CD8-positive, alpha-beta memory T cell (primary cell): ENCODE measurements around the gene CACNA1E. TPM values are rescaled to one million over a fixed set of nuclear protein-coding genes. Genes with fewer than 3 reads are reported as not detected.

Source experiments
- CTCF ChIA-PET: fragments of 350-600 bp; sonication (Branson Sonifier 250); formaldehyde crosslinking; loops from one replicate; lab custom pipeline; 2021; ENCODE audit warnings: antibody characterized with exemption; lab: Charles Lee
- POLR2A ChIA-PET: fragments of 350-600 bp; sonication (Branson Sonifier 250); formaldehyde crosslinking; loops from one replicate; lab custom pipeline; 2021; ENCODE audit warnings: antibody characterized with exemption; lab: Charles Lee
- DNase-seq, 5 donors: peaks; one replicate each; pipeline versions ENCODE4 v3.0.0 to v3.0.0-alpha.2; 2020 to 2022; ENCODE audit warnings: mixed read lengths in 1 of 5
- H3K27ac ChIP-seq: one replicate; pipeline ENCODE4 v1.7.0; 2013; ENCODE audit warnings: low read depth, mild to moderate bottlenecking, low read length, moderate library complexity
- H3K27me3 ChIP-seq: 2 replicates; pipeline ENCODE4 v1.7.0; 2013; ENCODE audit warnings: low read length, mild to moderate bottlenecking; ENCODE audit not compliant: insufficient read depth, poor library complexity, severe bottlenecking
- H3K36me3 ChIP-seq: 2 replicates; pipeline ENCODE4 v1.7.0; 2013; ENCODE audit warnings: mild to moderate bottlenecking, low read length, moderate library complexity; ENCODE audit not compliant: insufficient read depth
- H3K4me1 ChIP-seq: 2 replicates; pipeline ENCODE4 v1.7.0; 2013; ENCODE audit warnings: mild to moderate bottlenecking, low read length, moderate library complexity; ENCODE audit not compliant: insufficient read depth
- H3K4me3 ChIP-seq: 2 replicates; pipeline ENCODE4 v1.7.0; 2013; ENCODE audit warnings: mild to moderate bottlenecking, low read length
- H3K9me3 ChIP-seq: 2 replicates; pipeline ENCODE4 v1.7.0; 2013; ENCODE audit warnings: mild to moderate bottlenecking, low read length
- H3K27ac Mint-ChIP-seq, 8 donors: one replicate each; pipeline ENCODE4 v1.8.0; 2020 to 2021; ENCODE audit warnings: mixed read lengths in 8 of 8, mild to moderate bottlenecking in 6 of 8, inconsistent platforms in 3 of 8, moderate library complexity in 3 of 8
- H3K27me3 Mint-ChIP-seq, 2 donors: one replicate each; pipeline ENCODE4 v1.8.0; 2020 to 2021; ENCODE audit warnings: mixed read lengths in 2 of 2, mild to moderate bottlenecking in 1 of 2, moderate library complexity in 1 of 2
- H3K36me3 Mint-ChIP-seq, 3 donors: one replicate each; pipeline ENCODE4 v1.8.0; 2020 to 2021; ENCODE audit warnings: mixed read lengths in 3 of 3, inconsistent platforms in 1 of 3, mild to moderate bottlenecking in 1 of 3
- H3K4me1 Mint-ChIP-seq, 3 donors: one replicate each; pipeline ENCODE4 v1.8.0; 2020 to 2021; ENCODE audit warnings: mixed read lengths in 3 of 3, inconsistent platforms in 1 of 3, mild to moderate bottlenecking in 1 of 3
- H3K4me3 Mint-ChIP-seq, 7 donors: one replicate each; pipeline ENCODE4 v1.8.0; 2020 to 2021; ENCODE audit warnings: mixed read lengths in 7 of 7, mild to moderate bottlenecking in 6 of 7, moderate library complexity in 4 of 7, inconsistent platforms in 2 of 7
- H3K9me3 Mint-ChIP-seq, 5 donors: one replicate each; pipeline ENCODE4 v1.8.0; 2020 to 2022; ENCODE audit warnings: mixed read lengths in 5 of 5, mild to moderate bottlenecking in 3 of 5, moderate library complexity in 2 of 5, inconsistent platforms in 1 of 5
- polyA plus RNA-seq: library from polyadenylated mRNA; unstranded; fragments of 300-500 nt; fragmentation: Illumina TruSeq; gene quantifications from one replicate; pipeline ENCODE4 v1.2.3, GENCODE V29; 2021
- total RNA-seq, 2 experiments: library from RNA; stranded (reverse); gene quantifications; one replicate each; pipeline ENCODE4 v1.2.3, GENCODE V29; 2021

Gene CACNA1E
- total and polyA plus RNA-seq, 3 experiments from 2014 or later: not detected

GRCh38 chr1:181763736-181764135 lies 280.4 kb downstream of the CACNA1E start:
- no peak overlapping the region for H3K27ac Mint-ChIP-seq
- peaks cover 7 to 10% of the 10 kb centered on the region in 2 donors for H3K27me3 Mint-ChIP-seq
- H3K4me1 ChIP-seq: no peaks in the 10 kb centered on the region
- H3K4me1 Mint-ChIP-seq: no peaks in the 10 kb centered on the region
- POLR2A ChIA-PET: no interaction called here
- no peaks in the 10 kb centered on the region for H3K9me3 Mint-ChIP-seq
- no peak overlapping the region for H3K27ac ChIP-seq
- H3K4me3 Mint-ChIP-seq: no peak overlapping the region
- no peaks in the 10 kb centered on the region for H3K36me3 ChIP-seq
- no peaks in the 10 kb centered on the region for H3K36me3 Mint-ChIP-seq
- CTCF ChIA-PET: no interaction called here
- no peaks in the 10 kb centered on the region for H3K9me3 ChIP-seq
- H3K27me3 ChIP-seq: no peaks in the 10 kb centered on the region
- DNase-seq: no peak
- H3K4me3 ChIP-seq: no peak overlapping the region

DNA sequence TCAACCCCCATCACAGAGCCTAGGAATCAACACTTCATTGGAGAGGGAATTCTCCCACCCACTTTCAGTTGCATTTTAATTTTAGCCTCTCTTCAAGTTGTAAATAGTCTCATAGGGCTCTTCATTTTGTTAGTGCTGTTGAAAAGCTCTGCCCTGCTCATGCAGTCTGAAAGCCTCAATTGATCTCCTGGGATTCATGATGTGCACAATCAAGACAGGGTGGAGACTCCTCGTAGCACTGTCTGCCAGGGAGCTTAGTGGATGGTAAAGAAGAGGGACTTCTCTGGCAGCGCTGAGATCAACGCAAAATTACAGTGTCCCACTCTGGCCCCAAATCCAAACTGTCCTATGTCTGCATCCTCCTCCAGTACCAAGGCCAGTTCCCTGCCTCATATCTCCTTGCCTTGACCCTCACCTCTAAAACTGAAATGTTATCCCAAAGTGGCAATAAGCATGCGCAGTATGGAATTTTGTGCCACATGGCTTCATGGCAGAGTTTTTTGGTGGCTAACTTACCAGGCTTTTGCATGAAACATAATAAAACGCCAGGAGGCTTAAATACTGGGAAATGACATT lies 282.2 kb downstream of the CACNA1E start:
- Histone ChIP-seq H3K27ac (no peak overlapping the region), H3K36me3 (no peaks in the 10 kb centered on the region), H3K4me1 (no peaks in the 10 kb centered on the region), H3K27me3 (no peaks in the 10 kb centered on the region), H3K9me3 (no peaks in the 10 kb centered on the region), H3K4me3 (no peak overlapping the region)
- H3K4me1 Mint-ChIP-seq: no peaks in the 10 kb centered on the region
- no peaks in the 10 kb centered on the region for H3K36me3 Mint-ChIP-seq
- POLR2A ChIA-PET: no interaction called here
- no peak overlapping the region for H3K27ac Mint-ChIP-seq
- no peak for DNase-seq
- CTCF ChIA-PET: no interaction called here
- peaks cover 7 to 10% of the 10 kb centered on the region in 2 donors for H3K27me3 Mint-ChIP-seq
- H3K4me3 Mint-ChIP-seq: no peak overlapping the region
- no peaks in the 10 kb centered on the region for H3K9me3 Mint-ChIP-seq

- H3K27me3 Mint-ChIP-seq: peaks cover 7 to 10% of the 10 kb centered on the region in 2 donors
- ChIA-PET CTCF (no interaction called here), POLR2A (no interaction called here)
- no peak for DNase-seq
- H3K36me3 ChIP-seq: no peaks in the 10 kb centered on the region
- H3K27ac ChIP-seq: no peak overlapping the region
- no peaks in the 10 kb centered on the region for H3K9me3 ChIP-seq
- no peaks in the 10 kb centered on the region for H3K9me3 Mint-ChIP-seq
- no peaks in the 10 kb centered on the region for H3K27me3 ChIP-seq
- H3K4me3 Mint-ChIP-seq: no peak overlapping the region
- H3K36me3 Mint-ChIP-seq: no peaks in the 10 kb centered on the region
- no peak overlapping the region for H3K27ac Mint-ChIP-seq
- H3K4me1 ChIP-seq: no peaks in the 10 kb centered on the region
- H3K4me3 ChIP-seq: no peak overlapping the region
- H3K4me1 Mint-ChIP-seq: no peaks in the 10 kb centered on the region
Observed at GRCh38 chr1:181767001-181767708, 283.8 kb downstream of the CACNA1E start.

DNA sequence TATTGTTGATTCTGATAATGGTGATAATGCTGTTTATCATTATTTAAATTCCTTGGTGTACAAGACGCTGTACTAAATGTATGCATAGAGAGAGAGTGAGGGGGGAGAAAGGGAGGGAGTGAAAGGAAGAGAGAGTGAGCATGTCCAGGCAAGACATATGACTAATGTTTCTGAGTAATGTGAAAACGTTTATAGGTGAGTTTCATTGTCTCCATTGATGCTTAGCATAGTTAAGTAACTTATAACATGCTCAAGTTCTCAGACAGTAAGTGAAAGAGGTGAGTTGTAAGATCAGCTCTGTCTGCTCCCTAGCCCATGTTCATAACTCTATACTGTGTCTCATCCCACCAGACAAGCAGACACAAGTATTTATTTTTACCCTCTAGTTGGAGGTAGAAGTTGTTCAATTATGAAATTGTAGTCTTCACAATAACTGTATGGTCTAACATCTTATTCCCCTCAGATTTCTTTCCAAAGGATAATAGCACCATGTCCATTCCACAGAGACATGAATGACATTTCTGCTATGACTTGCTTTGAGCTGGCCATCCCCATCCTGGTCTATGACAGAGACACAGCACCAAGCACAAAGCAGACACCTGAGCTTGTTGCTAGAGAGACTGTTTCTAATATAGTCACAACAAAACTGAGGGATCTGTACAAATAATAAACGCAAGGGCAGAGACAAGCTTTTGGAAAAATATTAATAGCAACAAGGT lies 285.1 kb downstream of the CACNA1E start:
- Mint-ChIP-seq H3K4me3 (no peak overlapping the region), H3K36me3 (no peaks in the 10 kb centered on the region)

DNA sequence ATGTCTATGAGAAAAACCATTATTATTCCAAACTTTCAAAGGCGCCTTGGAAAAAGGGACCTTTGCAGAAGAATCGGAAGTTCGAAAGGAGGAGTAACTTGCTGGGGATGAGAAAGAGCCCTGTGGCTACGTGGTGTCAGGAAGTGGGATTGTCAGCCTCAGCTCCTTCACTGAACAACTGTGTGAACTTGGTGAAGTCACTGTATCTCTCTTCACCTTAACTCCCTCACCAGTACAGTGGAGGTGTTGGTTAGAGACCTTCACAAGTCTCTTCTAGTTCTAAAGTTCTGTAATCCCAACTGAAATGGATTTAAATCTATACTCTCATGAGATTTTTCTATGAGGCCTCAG lies 285.6 kb downstream of the CACNA1E start:
- H3K4me3 Mint-ChIP-seq: no peak overlapping the region
- no peak overlapping the region for H3K27ac Mint-ChIP-seq
- no peaks in the 10 kb centered on the region for H3K27me3 Mint-ChIP-seq
- Histone ChIP-seq H3K9me3 (no peaks in the 10 kb centered on the region), H3K4me1 (no peaks in the 10 kb centered on the region), H3K27me3 (no peaks in the 10 kb centered on the region), H3K36me3 (no peaks in the 10 kb centered on the region), H3K27ac (no peak overlapping the region), H3K4me3 (no peak overlapping the region)
- POLR2A ChIA-PET: no interaction called here
- no peaks in the 10 kb centered on the region for H3K36me3 Mint-ChIP-seq
- H3K9me3 Mint-ChIP-seq: no peaks in the 10 kb centered on the region
- CTCF ChIA-PET: no interaction called here
- H3K4me1 Mint-ChIP-seq: no peaks in the 10 kb centered on the region
- no peak for DNase-seq

More for the DNA sequence above, 285.1 kb downstream of the CACNA1E start:
- DNase-seq: no peak
- no peaks in the 10 kb centered on the region for H3K9me3 ChIP-seq
- no peak overlapping the region for H3K27ac Mint-ChIP-seq
- no peaks in the 10 kb centered on the region for H3K9me3 Mint-ChIP-seq
- POLR2A ChIA-PET: no interaction called here
- no peak overlapping the region for H3K4me3 ChIP-seq
- no peaks in the 10 kb centered on the region for H3K27me3 ChIP-seq
- H3K27me3 Mint-ChIP-seq: peaks cover 0 to 1% of the 10 kb centered on the region in 2 donors
- no peaks in the 10 kb centered on the region for H3K4me1 Mint-ChIP-seq
- no peaks in the 10 kb centered on the region for H3K36me3 ChIP-seq
- no peak overlapping the region for H3K27ac ChIP-seq
- CTCF ChIA-PET: no interaction called here
- H3K4me1 ChIP-seq: no peaks in the 10 kb centered on the region

DNA sequence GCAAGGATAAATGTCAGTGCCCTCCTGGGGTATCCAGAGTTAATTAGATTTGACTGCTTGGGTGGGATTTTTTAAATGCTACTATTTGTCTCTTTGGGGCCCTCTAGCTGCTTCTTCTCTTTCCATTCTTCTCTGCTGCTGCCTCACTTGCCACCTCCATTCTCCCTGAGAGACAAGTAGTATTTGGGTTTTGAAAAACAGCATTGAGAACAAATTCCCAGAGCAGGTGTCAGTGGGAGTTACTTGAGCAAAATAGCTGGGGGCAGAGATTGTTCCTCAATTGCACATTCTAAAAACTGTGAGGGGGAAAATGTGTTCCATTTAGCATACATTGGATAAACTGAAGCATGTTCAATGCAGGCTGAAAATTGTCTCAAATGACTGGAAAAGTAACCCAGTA lies 286.5 kb downstream of the CACNA1E start:
- H3K27ac ChIP-seq: no peak overlapping the region

GRCh38 chr1:181772714-181773113 lies 289.4 kb downstream of the CACNA1E start:
- Mint-ChIP-seq H3K27ac (no peak overlapping the region), H3K36me3 (no peaks in the 10 kb centered on the region), H3K9me3 (no peaks in the 10 kb centered on the region), H3K4me3 (no peak overlapping the region), H3K4me1 (no peaks in the 10 kb centered on the region), H3K27me3 (peaks cover 0 to 4% of the 10 kb centered on the region in 2 donors)
- Histone ChIP-seq H3K9me3 (no peaks in the 10 kb centered on the region), H3K36me3 (no peaks in the 10 kb centered on the region), H3K4me1 (no peaks in the 10 kb centered on the region), H3K27me3 (no peaks in the 10 kb centered on the region), H3K4me3 (no peak overlapping the region), H3K27ac (no peak overlapping the region)
- DNase-seq: no peak
- ChIA-PET CTCF (no interaction called here), POLR2A (no interaction called here)

More for the DNA sequence above, 286.5 kb downstream of the CACNA1E start:
- DNase-seq: no peak
- no peak overlapping the region for H3K27ac Mint-ChIP-seq
- H3K4me1 Mint-ChIP-seq: no peaks in the 10 kb centered on the region
- no peaks in the 10 kb centered on the region for H3K36me3 ChIP-seq
- H3K9me3 ChIP-seq: no peaks in the 10 kb centered on the region
- no peak overlapping the region for H3K4me3 Mint-ChIP-seq
- ChIA-PET POLR2A (no interaction called here), CTCF (no interaction called here)
- no peak overlapping the region for H3K4me3 ChIP-seq
- H3K36me3 Mint-ChIP-seq: no peaks in the 10 kb centered on the region
- no peaks in the 10 kb centered on the region for H3K4me1 ChIP-seq
- H3K9me3 Mint-ChIP-seq: no peaks in the 10 kb centered on the region
- H3K27me3 ChIP-seq: no peaks in the 10 kb centered on the region
- H3K27me3 Mint-ChIP-seq: no peaks in the 10 kb centered on the region

- H3K4me3 ChIP-seq: no peak overlapping the region
- POLR2A ChIA-PET: no interaction called here
- H3K27ac ChIP-seq: no peak overlapping the region
- Mint-ChIP-seq H3K36me3 (no peaks in the 10 kb centered on the region), H3K4me3 (no peak overlapping the region), H3K27ac (no peak overlapping the region), H3K9me3 (no peaks in the 10 kb centered on the region), H3K27me3 (peaks cover 0 to 4% of the 10 kb centered on the region in 2 donors), H3K4me1 (no peaks in the 10 kb centered on the region)
- no peak for DNase-seq
- H3K4me1 ChIP-seq: no peaks in the 10 kb centered on the region
- H3K36me3 ChIP-seq: no peaks in the 10 kb centered on the region
- no peaks in the 10 kb centered on the region for H3K9me3 ChIP-seq
- CTCF ChIA-PET: no interaction called here
- H3K27me3 ChIP-seq: no peaks in the 10 kb centered on the region
Observed at GRCh38 chr1:181776044-181776443, 292.7 kb downstream of the CACNA1E start.
